ENCODE measurements around the gene RNU1-1. TPM values are rescaled to one million over a fixed set of nuclear protein-coding genes. Genes with fewer than 3 reads are reported as not detected.
"Not testable (repeated sequence)": the region's sequence is repeated elsewhere in the genome, so short reads cannot be mapped to it uniquely, and the experiment has no call there.

Gene RNU1-1
- total RNA-seq, 1 experiment from 2014 or later: 1,197 TPM

DNA sequence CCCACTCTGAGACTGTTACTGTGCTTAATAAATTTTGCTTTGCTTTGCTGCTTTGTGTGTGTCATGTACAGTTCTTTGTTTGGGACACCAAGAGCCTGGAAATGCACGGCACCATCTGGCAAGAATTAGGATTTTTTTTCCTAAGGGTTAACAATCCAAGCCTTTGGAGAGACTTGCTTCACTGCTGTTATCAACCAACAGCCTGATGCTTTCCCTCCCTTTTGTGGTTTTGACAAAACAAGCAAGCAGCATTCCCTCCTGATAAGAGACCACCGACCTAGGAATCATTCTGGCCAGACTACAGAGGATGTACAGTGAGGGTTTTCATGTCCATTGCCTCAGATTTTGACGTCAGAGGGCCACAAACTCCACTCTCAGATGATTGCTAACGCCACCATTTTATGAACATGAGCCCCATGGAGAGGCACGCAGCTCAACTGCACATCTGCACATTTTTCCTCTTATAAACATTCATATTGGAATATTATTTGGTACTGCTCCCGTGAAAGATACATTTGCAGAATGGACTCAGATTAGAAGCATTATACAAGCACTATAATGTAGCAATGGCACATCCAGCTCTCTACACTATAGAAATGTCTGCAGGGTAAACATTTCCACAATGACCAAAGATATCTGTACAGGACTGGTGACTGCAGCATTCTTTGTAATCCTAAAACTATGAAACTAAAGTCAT is 5.3 kb upstream of the RNU1-1 start:
- H3K36me3 Mint-ChIP-seq; H3K27ac Mint-ChIP-seq; H3K4me1 Mint-ChIP-seq; ATAC-seq; CTCF ChIA-PET; H3K9me3 Mint-ChIP-seq; DNase-seq (ENCODE audit: low spot score): not testable (repeated sequence)
- Mint-ChIP-seq H3K27me3 (ENCODE audit: low read depth) (peaks cover 39% of the 10 kb centered on the region), H3K4me3 (peak overlapping the region; percentile 96; the same call in 1 of the 2 replicates)
- POLR2A ChIA-PET: interaction anchor here (0.6 kb wide), 2 partner anchors 378 to 384 kb away, joined by 3 to 4 read pairs; no protein-coding TSS in a partner anchor

DNA sequence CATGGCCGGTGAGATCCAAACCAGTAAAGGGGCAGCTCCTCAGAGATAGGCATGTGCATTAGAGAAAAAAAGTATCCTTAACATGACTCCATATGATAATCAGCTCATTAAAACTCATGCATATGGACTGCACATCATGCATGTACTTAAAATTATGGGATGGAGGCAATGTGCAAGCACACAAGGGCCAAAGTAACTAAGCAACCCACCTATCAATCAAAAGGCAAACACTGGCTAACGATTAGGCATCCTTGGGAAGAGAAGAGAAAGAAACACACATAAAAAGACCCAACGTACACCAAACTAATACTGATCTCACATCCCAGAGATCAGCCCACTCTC is 4.8 kb upstream of the RNU1-1 start:
- ATAC-seq; H3K27ac Mint-ChIP-seq; H3K4me3 Mint-ChIP-seq; H3K36me3 Mint-ChIP-seq; POLR2A ChIA-PET; H3K9me3 Mint-ChIP-seq; H3K4me1 Mint-ChIP-seq; CTCF ChIA-PET; DNase-seq (ENCODE audit: low spot score): not testable (repeated sequence)
- H3K27me3 Mint-ChIP-seq (ENCODE audit: low read depth): peaks cover 36% of the 10 kb centered on the region

GRCh38 chr1:16516694-16517410 is 2.8 kb upstream of the RNU1-1 start:
- H3K4me1 Mint-ChIP-seq; H3K27ac Mint-ChIP-seq; CTCF ChIA-PET; DNase-seq (ENCODE audit: low spot score); H3K9me3 Mint-ChIP-seq; H3K36me3 Mint-ChIP-seq; ATAC-seq; H3K4me3 Mint-ChIP-seq: not testable (repeated sequence)
- POLR2A ChIA-PET: interaction anchor here (0.7 kb wide), 1 partner anchor 108 kb away, joined by 3 read pairs; no protein-coding TSS in a partner anchor
- peaks cover 28% of the 10 kb centered on the region for H3K27me3 Mint-ChIP-seq (ENCODE audit: low read depth)

DNA sequence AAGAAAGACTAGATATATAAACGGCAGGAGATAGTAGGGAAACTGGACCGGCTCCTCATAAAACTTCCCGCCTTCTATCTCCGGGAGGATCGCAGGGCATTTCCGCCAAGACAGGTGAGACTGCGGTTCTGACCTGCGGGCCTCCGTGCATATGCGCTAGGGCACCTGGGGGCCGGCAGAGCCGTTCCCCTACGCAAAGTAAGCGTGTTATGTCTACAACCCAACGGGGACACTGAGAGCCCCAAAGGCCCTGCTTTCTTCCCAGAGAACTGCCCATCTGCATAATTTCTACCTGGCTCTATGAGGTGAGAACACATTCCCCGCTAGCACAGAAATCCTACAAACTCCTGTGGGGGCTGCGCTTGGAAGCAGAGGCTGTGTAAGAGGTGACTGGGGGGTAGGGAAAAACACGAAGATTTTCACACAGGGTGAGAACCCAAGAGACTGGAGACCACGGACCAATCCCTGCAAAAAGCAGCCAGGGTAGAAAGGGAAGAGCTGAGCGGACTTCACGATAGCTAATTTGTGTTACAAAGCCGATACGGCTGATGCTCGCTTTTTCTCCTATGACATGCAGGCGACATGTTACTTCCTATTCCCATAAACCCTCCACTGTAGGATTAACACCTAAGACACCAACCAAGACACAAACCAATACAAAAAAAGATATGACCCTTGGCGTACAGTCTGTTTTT is 526 bp downstream of the RNU1-1 start:
- peak; percentile 99 for ATAC-seq
- H3K36me3 Mint-ChIP-seq; CTCF ChIA-PET; DNase-seq (ENCODE audit: low spot score); H3K4me1 Mint-ChIP-seq; H3K9me3 Mint-ChIP-seq; H3K27ac Mint-ChIP-seq; POLR2A ChIA-PET; H3K27me3 Mint-ChIP-seq (ENCODE audit: low read depth); H3K4me3 Mint-ChIP-seq: not testable (repeated sequence)
- peak; percentile 79 for TF ChIP-seq NFATC4 (CRISPR knock-in tag; IDR thresholded peaks at IDR 0.05)
- TF ChIP-seq EMX1 (CRISPR knock-in tag; IDR thresholded peaks at IDR 0.05): peak; percentile 80; the same call in 1 of the 2 replicates
- TF ChIP-seq SOX15 (CRISPR knock-in tag; IDR thresholded peaks at IDR 0.05): 0 out of 2 replicates have a peak, but pooled peaks have one; percentile 40
- TF ChIP-seq, protein P1, sequence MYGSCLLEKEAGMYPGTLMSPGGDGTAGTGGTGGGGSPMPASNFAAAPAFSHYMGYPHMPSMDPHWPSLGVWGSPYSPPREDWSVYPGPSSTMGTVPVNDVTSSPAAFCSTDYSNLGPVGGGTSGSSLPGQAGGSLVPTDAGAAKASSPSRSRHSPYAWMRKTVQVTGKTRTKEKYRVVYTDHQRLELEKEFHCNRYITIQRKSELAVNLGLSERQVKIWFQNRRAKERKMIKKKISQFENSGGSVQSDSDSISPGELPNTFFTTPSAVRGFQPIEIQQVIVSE (CRISPR knock-in tag; IDR thresholded peaks at IDR 0.05; ENCODE audit: borderline replicate concordance): peak; percentile 43; the same call in 1 of the 2 replicates
- peak; percentile 70; the same call in 1 of the 2 replicates for TF ChIP-seq ZNF671 (CRISPR knock-in tag; IDR thresholded peaks at IDR 0.05)
- 0 out of 2 replicates have a peak, but pooled peaks have one; percentile 41 for TF ChIP-seq PRRX2 (CRISPR knock-in tag; IDR thresholded peaks at IDR 0.05)

GRCh38 chr1:16512624-16513411 is 1.3 kb downstream of the RNU1-1 start:
- not testable (repeated sequence) for H3K27ac Mint-ChIP-seq

DNA sequence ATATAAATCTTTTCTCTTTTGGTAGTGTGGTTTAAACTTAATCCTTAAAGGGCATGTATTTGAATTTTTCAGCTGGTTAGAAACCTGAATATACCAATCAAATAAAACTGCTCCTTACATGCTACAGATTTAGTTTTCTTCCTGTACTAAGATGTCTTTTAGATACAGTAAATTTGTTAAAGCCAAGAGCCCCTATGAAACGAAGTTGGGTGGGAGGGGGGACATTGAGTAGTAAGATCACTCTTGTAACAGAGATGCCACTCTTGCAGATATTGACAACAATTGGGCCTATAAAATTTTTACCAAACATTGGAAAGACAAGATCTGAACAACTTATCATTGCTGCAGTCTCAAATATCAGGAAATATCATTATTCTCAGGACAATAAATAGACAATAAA is 2.2 kb downstream of the RNU1-1 start:
- H3K4me3 Mint-ChIP-seq; H3K27me3 Mint-ChIP-seq (ENCODE audit: low read depth); H3K36me3 Mint-ChIP-seq; H3K4me1 Mint-ChIP-seq; DNase-seq (ENCODE audit: low spot score); H3K9me3 Mint-ChIP-seq; POLR2A ChIA-PET; CTCF ChIA-PET; ATAC-seq; H3K27ac Mint-ChIP-seq: not testable (repeated sequence)

More at GRCh38 chr1:16512624-16513411, 1.3 kb downstream of the RNU1-1 start:
- POLR2A ChIA-PET; ATAC-seq; CTCF ChIA-PET; H3K36me3 Mint-ChIP-seq; DNase-seq (ENCODE audit: low spot score); H3K4me3 Mint-ChIP-seq; H3K4me1 Mint-ChIP-seq; H3K27me3 Mint-ChIP-seq (ENCODE audit: low read depth); H3K9me3 Mint-ChIP-seq: not testable (repeated sequence)

GRCh38 chr1:16508861-16509445 is 5.1 kb downstream of the RNU1-1 start:
- H3K36me3 Mint-ChIP-seq, H3K4me3 Mint-ChIP-seq, POLR2A ChIA-PET, H3K4me1 Mint-ChIP-seq, CTCF ChIA-PET, H3K9me3 Mint-ChIP-seq, H3K27ac Mint-ChIP-seq: not testable (repeated sequence)
- H3K27me3 Mint-ChIP-seq (ENCODE audit: low read depth): peaks cover 11% of the 10 kb centered on the region
- ATAC-seq (peak; percentile 41; the same call in 1 of the 2 replicates), DNase-seq (ENCODE audit: low spot score) (peak; percentile 59)

DNA sequence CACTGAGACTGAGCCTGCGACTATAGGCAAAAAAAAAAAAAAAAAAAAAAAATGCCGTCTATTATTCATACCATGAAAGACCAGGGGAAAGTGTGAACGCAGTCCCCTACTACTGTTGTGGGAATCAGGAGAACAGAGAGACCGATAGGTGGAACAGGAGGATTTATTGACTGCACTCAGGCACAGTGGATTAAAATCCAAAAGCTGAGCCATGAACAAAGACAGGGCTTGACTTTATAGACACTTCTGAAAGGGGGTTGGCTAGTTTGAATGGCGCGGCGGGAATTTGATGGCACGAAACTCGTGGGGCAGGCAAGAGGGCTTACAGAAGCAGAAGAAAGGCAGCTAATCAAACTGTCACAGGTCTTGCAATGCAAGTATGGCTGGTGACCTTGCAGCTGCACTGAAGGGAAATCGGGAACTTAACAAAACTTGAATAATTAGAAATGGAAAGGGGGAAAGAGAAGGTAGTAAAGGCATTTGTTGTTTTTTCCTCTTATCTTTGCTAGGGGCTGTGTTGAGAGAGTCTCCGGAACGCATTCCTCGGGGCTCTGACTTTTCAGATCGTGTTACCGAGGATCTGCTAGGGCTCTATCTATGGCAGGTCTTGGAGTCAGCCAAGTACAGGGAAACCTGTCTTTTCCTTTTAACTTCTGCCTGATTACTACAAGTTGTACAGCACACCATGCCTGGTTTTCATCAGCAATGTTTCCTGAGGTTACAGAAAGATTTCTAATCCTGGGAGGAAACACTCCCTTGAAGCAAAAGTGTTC is 7.5 kb downstream of the RNU1-1 start:
- H3K9me3 Mint-ChIP-seq; ATAC-seq; CTCF ChIA-PET; H3K27ac Mint-ChIP-seq; H3K36me3 Mint-ChIP-seq; POLR2A ChIA-PET; H3K4me1 Mint-ChIP-seq; H3K4me3 Mint-ChIP-seq; DNase-seq (ENCODE audit: low spot score): not testable (repeated sequence)
- H3K27me3 Mint-ChIP-seq (ENCODE audit: low read depth): peaks cover 11% of the 10 kb centered on the region

GRCh38 chr1:16505870-16506269 is 8.2 kb downstream of the RNU1-1 start:
- H3K4me1 Mint-ChIP-seq; H3K4me3 Mint-ChIP-seq; POLR2A ChIA-PET; ATAC-seq; H3K36me3 Mint-ChIP-seq; H3K27ac Mint-ChIP-seq; H3K9me3 Mint-ChIP-seq; DNase-seq (ENCODE audit: low spot score); CTCF ChIA-PET: not testable (repeated sequence)
- peaks cover 11% of the 10 kb centered on the region for H3K27me3 Mint-ChIP-seq (ENCODE audit: low read depth)

All from WTC11 (cell line).